ENCODE data around the gene OLIG1.

OLIG1 gene

GRCh38 chr21:33069994-33070743 is at the start of gene OLIG1:
Gene OLIG1, plus strand, starts transcription at chr21:33070141. Its CDS starts 106 bp downstream, at chr21:33070247.
- peak in 1 of 2 donors; percentile 17 for DNase-seq (ENCODE audit: extremely low read depth in 1 of 2, low read depth in 1 of 2)

- no peak for DNase-seq (ENCODE audit: extremely low read depth in 1 of 2, low read depth in 1 of 2)
Observed at GRCh38 chr21:33020558-33021100, 49.3 kb upstream of the OLIG1 start.

- DNase-seq (ENCODE audit: extremely low read depth in 1 of 2, low read depth in 1 of 2) = no peak
Observed at GRCh38 chr21:33021150-33021549, 48.8 kb upstream of the OLIG1 start.

GRCh38 chr21:33021667-33022066 is 48.3 kb upstream of the OLIG1 start:
- no peak for DNase-seq (ENCODE audit: extremely low read depth in 1 of 2, low read depth in 1 of 2)

GRCh38 chr21:33022489-33022827 is 47.5 kb upstream of the OLIG1 start:
- no peak for DNase-seq (ENCODE audit: extremely low read depth in 1 of 2, low read depth in 1 of 2)

GRCh38 chr21:33022828-33023573 is 46.9 kb upstream of the OLIG1 start:
- DNase-seq (ENCODE audit: extremely low read depth in 1 of 2, low read depth in 1 of 2) = no peak

- DNase-seq (ENCODE audit: extremely low read depth in 1 of 2, low read depth in 1 of 2) = no peak
Observed at GRCh38 chr21:33023574-33024200, 46.3 kb upstream of the OLIG1 start.

GRCh38 chr21:33024201-33025103 is 45.5 kb upstream of the OLIG1 start:
- DNase-seq (ENCODE audit: extremely low read depth in 1 of 2, low read depth in 1 of 2) = no peak

GRCh38 chr21:33025106-33025488 is 44.8 kb upstream of the OLIG1 start:
- DNase-seq (ENCODE audit: extremely low read depth in 1 of 2, low read depth in 1 of 2) = no peak

- no peak for DNase-seq (ENCODE audit: extremely low read depth in 1 of 2, low read depth in 1 of 2)
Observed at GRCh38 chr21:33025489-33026442, 44.2 kb upstream of the OLIG1 start, which contains the start of gene OLIG2. Gene OLIG2, plus strand, starts transcription at chr21:33025935. Its CDS starts 928 bp downstream, at chr21:33026863.

- DNase-seq (ENCODE audit: extremely low read depth in 1 of 2, low read depth in 1 of 2) = no peak
Observed at GRCh38 chr21:33026443-33026858, 43.5 kb upstream of the OLIG1 start.

- DNase-seq (ENCODE audit: extremely low read depth in 1 of 2, low read depth in 1 of 2) = no peak
Observed at GRCh38 chr21:33026878-33027400, 43.0 kb upstream of the OLIG1 start.

- DNase-seq (ENCODE audit: extremely low read depth in 1 of 2, low read depth in 1 of 2) = no peak
Observed at GRCh38 chr21:33027401-33028286, 42.3 kb upstream of the OLIG1 start.

GRCh38 chr21:33028287-33028670 is 41.7 kb upstream of the OLIG1 start:
- no peak for DNase-seq (ENCODE audit: extremely low read depth in 1 of 2, low read depth in 1 of 2)

GRCh38 chr21:33028773-33029384 is 41.1 kb upstream of the OLIG1 start:
- no peak for DNase-seq (ENCODE audit: extremely low read depth in 1 of 2, low read depth in 1 of 2)

GRCh38 chr21:33029385-33029921 is 40.5 kb upstream of the OLIG1 start:
- no peak for DNase-seq (ENCODE audit: extremely low read depth in 1 of 2, low read depth in 1 of 2)

- no peak for DNase-seq (ENCODE audit: extremely low read depth in 1 of 2, low read depth in 1 of 2)
Observed at GRCh38 chr21:33029975-33030461, 39.9 kb upstream of the OLIG1 start.
